Stimulated activated naive B cell treated with anti-CD40 and anti-IgM and Interleukin-4, amounts not matched to agents 10 μg/mL and 1 μg/mL and 100 μg/mL, for 72 hours (primary cell): ENCODE results near the gene GRM5.

Experiments
- ATAC-seq, 2 donors: fragments of 150-1000 bp; cut with Tn5 transposase; replicated peaks; 2 replicates each; pipeline ENCODE4 v1.10.0; 2021; ENCODE audit warnings: moderate library complexity in 1 of 2
- DNase-seq: peaks from one replicate; pipeline ENCODE4 v3.0.0; 2021
- H3K27ac Mint-ChIP-seq: one replicate; pipeline ENCODE4 v1.8.0; 2022; ENCODE audit warnings: mild to moderate bottlenecking, mixed read lengths
- H3K27me3 Mint-ChIP-seq, 2 donors: one replicate each; pipeline ENCODE4 v1.8.0; 2022; ENCODE audit warnings: mixed read lengths in 2 of 2
- H3K36me3 Mint-ChIP-seq, 2 donors: one replicate each; pipeline ENCODE4 v1.8.0; 2022; ENCODE audit warnings: mixed read lengths in 2 of 2, mild to moderate bottlenecking in 1 of 2
- H3K4me1 Mint-ChIP-seq, 2 donors: one replicate each; pipeline ENCODE4 v1.8.0; 2022; ENCODE audit warnings: mixed read lengths in 2 of 2, mild to moderate bottlenecking in 1 of 2
- H3K4me3 Mint-ChIP-seq, 2 donors: one replicate each; pipeline ENCODE4 v1.8.0; 2022; ENCODE audit warnings: mild to moderate bottlenecking in 2 of 2, mixed read lengths in 2 of 2, moderate library complexity in 1 of 2
- H3K9me3 Mint-ChIP-seq, 2 donors: one replicate each; pipeline ENCODE4 v1.8.0; 2022; ENCODE audit warnings: mixed read lengths in 2 of 2, mild to moderate bottlenecking in 1 of 2

The GRM5 gene

DNA sequence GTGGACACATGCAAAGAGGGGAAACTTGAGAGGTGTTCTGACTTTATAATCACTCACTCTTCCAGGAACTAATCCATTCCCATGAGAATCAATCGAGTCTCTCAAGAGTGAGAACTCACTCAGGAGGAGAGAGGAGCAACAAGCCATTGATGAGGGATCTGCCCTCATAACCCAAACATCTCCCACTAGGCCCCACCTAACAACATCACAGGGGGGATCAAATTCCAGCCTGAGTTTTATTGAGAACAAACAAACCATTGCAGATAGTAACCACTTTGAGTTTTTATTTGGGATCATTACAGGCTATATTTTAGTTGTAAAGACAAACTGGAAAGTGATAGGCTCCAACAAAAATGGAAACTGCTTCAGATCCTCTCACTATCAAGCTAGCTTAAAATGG, 399.4 kb downstream of the GRM5 start:
- DNase-seq (no peak), ATAC-seq (no peak)
- no peak overlapping the region for H3K4me3 Mint-ChIP-seq
- peaks cover 4 to 5% of the 10 kb centered on the region in 2 donors for H3K9me3 Mint-ChIP-seq
- no peaks in the 10 kb centered on the region for H3K4me1 Mint-ChIP-seq
- H3K36me3 Mint-ChIP-seq: no peaks in the 10 kb centered on the region
- no peak overlapping the region for H3K27ac Mint-ChIP-seq
- no peaks in the 10 kb centered on the region for H3K27me3 Mint-ChIP-seq

DNA sequence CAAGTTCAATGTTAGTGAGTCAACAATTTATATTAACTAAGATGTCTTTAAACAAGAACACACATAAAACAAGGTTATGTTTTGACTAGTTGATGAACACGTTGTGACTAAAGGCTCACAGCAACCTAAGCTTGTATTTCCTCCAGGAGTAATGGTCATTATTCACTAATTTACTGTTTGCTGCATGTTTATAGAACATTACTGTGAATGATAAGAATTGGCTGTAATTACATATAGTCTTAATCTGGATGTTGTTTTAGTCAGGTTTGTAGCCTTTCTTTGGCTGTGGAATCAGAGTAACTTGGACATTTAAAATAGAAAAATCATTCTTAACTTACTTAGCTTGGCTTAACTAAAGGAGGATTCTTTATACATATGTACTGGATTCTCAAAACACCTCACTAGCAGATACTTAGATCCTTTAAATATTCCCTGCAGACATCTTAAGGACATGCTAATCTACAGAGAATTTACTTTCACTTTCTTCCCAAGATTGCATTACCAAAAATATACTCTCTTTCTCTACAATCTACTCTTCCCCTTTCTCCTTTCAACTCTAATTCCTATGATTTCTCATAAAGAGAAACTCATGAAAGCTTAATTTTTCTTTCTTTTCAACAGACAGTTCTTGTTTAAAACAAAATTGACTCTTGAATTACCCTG, 408.6 kb downstream of the GRM5 start:
- H3K27ac Mint-ChIP-seq: no peak overlapping the region
- H3K27me3 Mint-ChIP-seq: no peaks in the 10 kb centered on the region
- H3K4me3 Mint-ChIP-seq: no peak overlapping the region

DNA sequence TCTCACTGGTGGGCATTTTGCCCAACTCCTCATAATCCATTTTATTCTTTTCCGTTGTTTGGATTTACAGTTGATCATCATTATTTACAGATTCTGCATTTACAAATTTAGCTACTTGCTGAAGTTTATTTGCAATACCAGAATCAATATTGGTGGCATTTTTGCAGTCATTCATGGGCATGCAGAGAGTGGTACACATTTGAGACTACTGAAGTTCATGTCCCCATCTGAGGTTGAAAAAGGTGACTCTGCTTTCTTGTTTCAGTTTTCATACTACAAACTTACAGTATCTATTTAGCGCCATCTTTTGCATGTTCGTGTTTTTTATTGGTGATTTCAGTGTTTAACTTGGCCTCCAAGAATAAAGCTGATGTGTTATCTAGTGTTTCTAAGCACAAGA, 409.5 kb downstream of the GRM5 start:
- Mint-ChIP-seq H3K4me3 (no peak overlapping the region), H3K27me3 (no peaks in the 10 kb centered on the region), H3K4me1 (no peaks in the 10 kb centered on the region), H3K27ac (no peak overlapping the region), H3K36me3 (no peaks in the 10 kb centered on the region), H3K9me3 (peaks cover 0 to 2% of the 10 kb centered on the region in 2 donors)
- DNase-seq (no peak), ATAC-seq (no peak)

More for the DNA sequence above, 408.6 kb downstream of the GRM5 start:
- no peaks in the 10 kb centered on the region for H3K4me1 Mint-ChIP-seq
- ATAC-seq (no peak), DNase-seq (no peak)
- H3K9me3 Mint-ChIP-seq: peaks cover 0 to 2% of the 10 kb centered on the region in 2 donors
- no peaks in the 10 kb centered on the region for H3K36me3 Mint-ChIP-seq

DNA sequence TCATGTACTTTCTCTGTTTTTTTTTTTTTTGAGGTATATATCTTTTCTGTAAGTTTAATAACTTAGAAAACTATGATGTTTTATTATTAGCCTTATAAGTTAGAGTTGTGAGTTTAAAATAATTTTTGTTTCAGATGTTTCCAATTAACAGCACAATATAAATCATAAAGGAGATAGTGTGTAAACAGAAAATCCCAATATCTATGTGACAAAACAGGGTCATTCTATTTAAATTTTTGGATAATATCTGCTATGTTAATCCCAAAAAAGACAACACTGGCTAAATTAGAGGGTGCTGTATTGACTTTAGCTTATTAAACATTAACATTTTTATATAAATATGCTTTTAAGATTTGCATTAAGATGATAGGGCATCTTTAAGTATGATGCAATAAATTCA, 410.1 kb downstream of the GRM5 start:
- no peaks in the 10 kb centered on the region for H3K27me3 Mint-ChIP-seq
- DNase-seq: no peak
- peaks cover 0 to 2% of the 10 kb centered on the region in 2 donors for H3K9me3 Mint-ChIP-seq
- no peaks in the 10 kb centered on the region for H3K36me3 Mint-ChIP-seq
- H3K4me1 Mint-ChIP-seq: no peaks in the 10 kb centered on the region
- no peak overlapping the region for H3K4me3 Mint-ChIP-seq
- no peak overlapping the region for H3K27ac Mint-ChIP-seq
- ATAC-seq: no peak

- Mint-ChIP-seq H3K27me3 (no peaks in the 10 kb centered on the region), H3K36me3 (no peaks in the 10 kb centered on the region), H3K4me3 (no peak overlapping the region), H3K27ac (no peak overlapping the region), H3K9me3 (peaks cover 0 to 2% of the 10 kb centered on the region in 2 donors), H3K4me1 (no peaks in the 10 kb centered on the region)
- ATAC-seq: no peak
- DNase-seq: no peak
These were observed 410.6 kb downstream of the GRM5 start for GRCh38 chr11:88655196-88655595.

DNA sequence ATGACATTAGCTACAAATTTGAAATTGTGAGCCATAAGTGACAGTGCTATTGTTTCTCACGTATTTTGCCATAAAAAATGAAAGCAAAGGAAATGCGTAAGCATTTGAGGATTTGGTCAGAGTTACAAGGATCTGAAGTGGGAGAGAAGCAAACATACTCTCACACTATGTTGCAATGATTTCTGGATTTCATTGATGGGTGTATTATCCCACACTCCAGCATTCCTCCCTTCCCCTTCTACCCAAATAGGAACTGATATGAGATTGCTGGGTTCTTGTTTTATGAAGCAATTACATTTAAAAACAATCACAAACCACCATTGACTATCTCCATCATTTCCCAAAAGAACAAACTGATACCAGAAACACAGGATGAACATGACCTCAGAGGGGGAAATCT, 414.2 kb downstream of the GRM5 start:
- H3K27ac Mint-ChIP-seq: no peak overlapping the region
- ATAC-seq: no peak
- H3K4me1 Mint-ChIP-seq: no peaks in the 10 kb centered on the region
- no peaks in the 10 kb centered on the region for H3K27me3 Mint-ChIP-seq
- no peak overlapping the region for H3K4me3 Mint-ChIP-seq
- peaks cover 0 to 2% of the 10 kb centered on the region in 2 donors for H3K9me3 Mint-ChIP-seq
- H3K36me3 Mint-ChIP-seq: no peaks in the 10 kb centered on the region
- DNase-seq: no peak

GRCh38 chr11:88644724-88645123, 421.1 kb downstream of the GRM5 start:
- H3K27ac Mint-ChIP-seq: no peak overlapping the region
- no peaks in the 10 kb centered on the region for H3K27me3 Mint-ChIP-seq
- DNase-seq (no peak), ATAC-seq (no peak)
- no peaks in the 10 kb centered on the region for H3K36me3 Mint-ChIP-seq
- no peak overlapping the region for H3K4me3 Mint-ChIP-seq
- H3K9me3 Mint-ChIP-seq: peaks cover 0 to 3% of the 10 kb centered on the region in 2 donors
- no peaks in the 10 kb centered on the region for H3K4me1 Mint-ChIP-seq

GRCh38 chr11:88632163-88632562, 433.6 kb downstream of the GRM5 start:
- DNase-seq: no peak
- ATAC-seq: no peak
- no peaks in the 10 kb centered on the region for H3K36me3 Mint-ChIP-seq
- H3K27me3 Mint-ChIP-seq: no peaks in the 10 kb centered on the region
- peaks cover 0 to 4% of the 10 kb centered on the region in 2 donors for H3K9me3 Mint-ChIP-seq
- no peak overlapping the region for H3K4me3 Mint-ChIP-seq
- H3K4me1 Mint-ChIP-seq: no peaks in the 10 kb centered on the region
- H3K27ac Mint-ChIP-seq: no peak overlapping the region

GRCh38 chr11:88631497-88631896, 434.3 kb downstream of the GRM5 start:
- no peak for DNase-seq
- Mint-ChIP-seq H3K36me3 (no peaks in the 10 kb centered on the region), H3K27me3 (no peaks in the 10 kb centered on the region), H3K9me3 (peaks cover 0 to 4% of the 10 kb centered on the region in 2 donors), H3K27ac (no peak overlapping the region), H3K4me3 (no peak overlapping the region), H3K4me1 (no peaks in the 10 kb centered on the region)
- ATAC-seq: no peak

DNA sequence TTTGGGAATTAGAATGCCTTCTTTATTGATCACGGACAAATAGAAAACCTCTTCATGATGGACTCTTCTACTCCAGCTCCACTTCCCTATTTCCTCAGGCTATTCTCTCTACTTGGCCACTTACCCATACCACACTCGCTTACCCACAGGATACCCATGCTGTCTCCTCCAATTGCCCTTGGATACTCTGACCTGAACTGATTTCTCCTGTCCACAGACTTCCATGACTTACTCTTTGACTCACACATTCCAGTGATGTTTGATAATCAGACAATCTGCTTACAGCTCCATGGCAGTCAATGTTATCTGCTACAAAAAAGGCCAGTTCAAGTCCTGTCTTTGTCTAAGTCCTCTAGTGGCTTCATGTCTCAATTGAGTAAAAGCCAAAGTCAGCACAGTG, 436.3 kb downstream of the GRM5 start:
- no peak overlapping the region for H3K4me3 Mint-ChIP-seq
- no peaks in the 10 kb centered on the region for H3K27me3 Mint-ChIP-seq
- DNase-seq (no peak), ATAC-seq (no peak)
- H3K9me3 Mint-ChIP-seq: peaks cover 0 to 4% of the 10 kb centered on the region in 2 donors
- no peaks in the 10 kb centered on the region for H3K4me1 Mint-ChIP-seq
- H3K27ac Mint-ChIP-seq: no peak overlapping the region
- no peaks in the 10 kb centered on the region for H3K36me3 Mint-ChIP-seq

- ATAC-seq (no peak), DNase-seq (no peak)
- Mint-ChIP-seq H3K9me3 (no peaks in the 10 kb centered on the region), H3K27ac (no peak overlapping the region), H3K4me1 (no peaks in the 10 kb centered on the region), H3K4me3 (no peak overlapping the region), H3K27me3 (no peaks in the 10 kb centered on the region), H3K36me3 (no peaks in the 10 kb centered on the region)
These were observed 439.6 kb downstream of the GRM5 start for GRCh38 chr11:88626216-88626615.

GRCh38 chr11:88623531-88623930, 442.3 kb downstream of the GRM5 start:
- Mint-ChIP-seq H3K27me3 (no peaks in the 10 kb centered on the region), H3K36me3 (no peaks in the 10 kb centered on the region), H3K9me3 (no peaks in the 10 kb centered on the region), H3K4me1 (no peaks in the 10 kb centered on the region), H3K4me3 (no peak overlapping the region), H3K27ac (no peak overlapping the region)
- ATAC-seq (no peak), DNase-seq (no peak)

- no peak overlapping the region for H3K27ac Mint-ChIP-seq
- no peaks in the 10 kb centered on the region for H3K36me3 Mint-ChIP-seq
- H3K4me3 Mint-ChIP-seq: no peak overlapping the region
- no peak for DNase-seq
- H3K4me1 Mint-ChIP-seq: no peaks in the 10 kb centered on the region
- no peaks in the 10 kb centered on the region for H3K27me3 Mint-ChIP-seq
- no peak for ATAC-seq
- H3K9me3 Mint-ChIP-seq: no peaks in the 10 kb centered on the region
These were observed 445.1 kb downstream of the GRM5 start for GRCh38 chr11:88620568-88621130.

- no peaks in the 10 kb centered on the region for H3K4me1 Mint-ChIP-seq
- no peaks in the 10 kb centered on the region for H3K9me3 Mint-ChIP-seq
- no peak overlapping the region for H3K4me3 Mint-ChIP-seq
- DNase-seq: no peak
- H3K36me3 Mint-ChIP-seq: no peaks in the 10 kb centered on the region
- no peaks in the 10 kb centered on the region for H3K27me3 Mint-ChIP-seq
- ATAC-seq: no peak
- no peak overlapping the region for H3K27ac Mint-ChIP-seq
These were observed 446.0 kb downstream of the GRM5 start for GRCh38 chr11:88619656-88620385.

DNA sequence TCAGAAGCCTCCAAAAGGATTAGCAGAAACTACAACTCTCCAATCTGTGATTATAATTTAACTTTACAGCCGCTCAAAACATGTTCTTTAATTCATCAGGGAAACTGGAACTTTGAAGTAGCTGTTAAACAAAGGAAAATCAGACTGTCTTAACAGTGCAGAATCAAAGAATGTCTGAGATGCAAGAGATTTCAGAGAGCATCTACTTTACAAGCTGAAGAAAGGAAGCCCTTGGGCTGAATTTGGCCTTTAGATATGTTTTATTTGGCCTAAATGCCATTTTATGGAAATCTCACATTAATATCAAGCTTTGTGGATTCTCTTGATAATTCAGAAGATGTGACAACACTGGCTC, 446.7 kb downstream of the GRM5 start:
- Mint-ChIP-seq H3K36me3 (no peaks in the 10 kb centered on the region), H3K4me1 (no peaks in the 10 kb centered on the region), H3K9me3 (no peaks in the 10 kb centered on the region), H3K27me3 (no peaks in the 10 kb centered on the region), H3K27ac (no peak overlapping the region), H3K4me3 (no peak overlapping the region)
- DNase-seq (no peak), ATAC-seq (no peak)
